ENCODE data around the gene GRIK3. TPM values are rescaled to one million over a fixed set of nuclear protein-coding genes. Genes with fewer than 3 reads are reported as not detected.

Gene GRIK3
- total RNA-seq, 1 experiment from 2014 or later = not detected

GRCh38 chr1:36782785-36783184, 251.5 kb downstream of the GRIK3 start:
- no peak overlapping the region for H3K4me2 ChIP-seq (ENCODE audit: low read depth, low read length, poor library complexity, severe bottlenecking)
- H2AFZ ChIP-seq (ENCODE audit: low read length) = no peak overlapping the region
- H3K79me2 ChIP-seq (ENCODE audit: low read length) = no peaks in the 10 kb centered on the region
- no peaks in the 10 kb centered on the region for H4K20me1 ChIP-seq (ENCODE audit: insufficient read depth, low read depth, low read length)
- no peak for DNase-seq
- peaks cover 18% of the 10 kb centered on the region for H3K4me1 ChIP-seq (ENCODE audit: low read length)
- H3K9me2 ChIP-seq (replicated peaks; ENCODE audit: insufficient read depth, low read length) = no peaks in the 10 kb centered on the region
- no peaks in the 10 kb centered on the region for H3K36me3 ChIP-seq (ENCODE audit: insufficient read depth, low read length)
- no peak overlapping the region for H3K9ac ChIP-seq (ENCODE audit: low read length)
- no peak overlapping the region for H3K4me3 ChIP-seq (ENCODE audit: low read length)
- H3K27ac ChIP-seq (ENCODE audit: low read length) = no peak overlapping the region
- no peaks in the 10 kb centered on the region for H3K9me3 ChIP-seq (ENCODE audit: low read length)
- no peaks in the 10 kb centered on the region for H3K27me3 ChIP-seq (ENCODE audit: low read length)

- no peak overlapping the region for H3K4me3 ChIP-seq (ENCODE audit: low read length)
- H3K27me3 ChIP-seq (ENCODE audit: low read length) = no peaks in the 10 kb centered on the region
- H3K9me3 ChIP-seq (ENCODE audit: low read length) = no peaks in the 10 kb centered on the region
- no peak for DNase-seq
- H2AFZ ChIP-seq (ENCODE audit: low read length) = no peak overlapping the region
- H3K4me1 ChIP-seq (ENCODE audit: low read length) = peaks cover 18% of the 10 kb centered on the region
- H3K9me2 ChIP-seq (replicated peaks; ENCODE audit: insufficient read depth, low read length) = no peaks in the 10 kb centered on the region
- no peaks in the 10 kb centered on the region for H4K20me1 ChIP-seq (ENCODE audit: insufficient read depth, low read depth, low read length)
- no peak overlapping the region for H3K4me2 ChIP-seq (ENCODE audit: low read depth, low read length, poor library complexity, severe bottlenecking)
- no peaks in the 10 kb centered on the region for H3K79me2 ChIP-seq (ENCODE audit: low read length)
- H3K9ac ChIP-seq (ENCODE audit: low read length) = no peak overlapping the region
- H3K36me3 ChIP-seq (ENCODE audit: insufficient read depth, low read length) = no peaks in the 10 kb centered on the region
- no peak overlapping the region for H3K27ac ChIP-seq (ENCODE audit: low read length)
Measured at GRCh38 chr1:36782085-36782484, 252.2 kb downstream of the GRIK3 start.

DNA sequence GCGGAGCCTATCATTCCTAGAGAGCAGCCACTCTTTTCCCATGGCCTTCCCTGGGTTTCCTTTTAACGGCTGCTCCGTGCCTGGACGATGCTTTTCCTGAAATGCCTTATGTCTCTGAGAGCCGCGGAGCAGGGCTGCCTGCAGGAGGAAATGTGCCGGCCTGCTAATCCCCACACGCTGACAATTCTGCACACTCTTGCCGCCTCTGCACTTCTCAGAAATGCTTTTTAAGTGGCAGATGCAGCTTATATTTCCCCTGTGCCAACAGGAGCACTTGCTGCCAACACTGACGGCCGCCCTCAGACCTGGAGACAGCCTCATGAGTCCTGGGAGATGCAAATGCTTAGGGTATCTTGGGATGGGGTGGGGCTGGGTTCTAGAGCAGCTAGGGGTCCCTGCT, 253.2 kb downstream of the GRIK3 start:
- H3K4me1 ChIP-seq (ENCODE audit: low read length) = peaks cover 18% of the 10 kb centered on the region
- no peaks in the 10 kb centered on the region for H3K9me2 ChIP-seq (replicated peaks; ENCODE audit: insufficient read depth, low read length)
- H3K27me3 ChIP-seq (ENCODE audit: low read length) = no peaks in the 10 kb centered on the region
- H3K79me2 ChIP-seq (ENCODE audit: low read length) = no peaks in the 10 kb centered on the region
- H4K20me1 ChIP-seq (ENCODE audit: insufficient read depth, low read depth, low read length) = no peaks in the 10 kb centered on the region
- H2AFZ ChIP-seq (ENCODE audit: low read length) = no peak overlapping the region
- no peak overlapping the region for H3K4me3 ChIP-seq (ENCODE audit: low read length)
- H3K36me3 ChIP-seq (ENCODE audit: insufficient read depth, low read length) = no peaks in the 10 kb centered on the region
- no peak overlapping the region for H3K4me2 ChIP-seq (ENCODE audit: low read depth, low read length, poor library complexity, severe bottlenecking)
- no peak overlapping the region for H3K9ac ChIP-seq (ENCODE audit: low read length)
- H3K9me3 ChIP-seq (ENCODE audit: low read length) = no peaks in the 10 kb centered on the region
- DNase-seq = no peak
- H3K27ac ChIP-seq (ENCODE audit: low read length) = no peak overlapping the region

DNA sequence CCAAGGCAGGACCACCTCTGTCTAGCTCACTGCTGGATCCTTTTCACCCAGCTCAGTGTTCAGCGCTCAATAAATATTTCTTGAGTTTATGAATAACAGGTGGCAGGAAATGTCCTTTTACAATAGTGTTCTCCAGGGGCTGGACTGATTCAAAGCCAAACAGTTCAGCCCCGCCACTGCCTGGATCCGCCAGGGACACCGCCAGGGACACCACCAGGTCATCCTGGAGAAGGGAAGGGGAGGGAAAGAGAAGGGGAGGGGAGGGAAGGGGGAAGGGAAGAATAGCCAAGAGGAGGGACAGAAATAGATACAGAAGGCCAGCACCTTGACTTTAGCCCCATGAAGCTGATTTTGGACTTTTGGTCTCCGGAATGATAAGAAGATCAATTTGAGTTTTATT, 255.6 kb downstream of the GRIK3 start:
- H3K79me2 ChIP-seq (ENCODE audit: low read length) = no peaks in the 10 kb centered on the region
- H3K4me3 ChIP-seq (ENCODE audit: low read length) = no peak overlapping the region
- H3K27me3 ChIP-seq (ENCODE audit: low read length) = no peaks in the 10 kb centered on the region
- no peaks in the 10 kb centered on the region for H3K9me2 ChIP-seq (replicated peaks; ENCODE audit: insufficient read depth, low read length)
- DNase-seq = no peak
- no peak overlapping the region for H3K4me2 ChIP-seq (ENCODE audit: low read depth, low read length, poor library complexity, severe bottlenecking)
- peaks cover 4% of the 10 kb centered on the region; the same call in 1 of the 2 replicates for H3K4me1 ChIP-seq (ENCODE audit: low read length)
- no peaks in the 10 kb centered on the region for H4K20me1 ChIP-seq (ENCODE audit: insufficient read depth, low read depth, low read length)
- no peak overlapping the region for H2AFZ ChIP-seq (ENCODE audit: low read length)
- H3K9ac ChIP-seq (ENCODE audit: low read length) = no peak overlapping the region
- H3K9me3 ChIP-seq (ENCODE audit: low read length) = no peaks in the 10 kb centered on the region
- H3K36me3 ChIP-seq (ENCODE audit: insufficient read depth, low read length) = no peaks in the 10 kb centered on the region
- no peak overlapping the region for H3K27ac ChIP-seq (ENCODE audit: low read length)

- H3K27me3 ChIP-seq (ENCODE audit: low read length) = no peaks in the 10 kb centered on the region
- no peaks in the 10 kb centered on the region for H3K4me1 ChIP-seq (ENCODE audit: low read length)
- no peak for DNase-seq
- no peak overlapping the region for H3K4me3 ChIP-seq (ENCODE audit: low read length)
- H3K27ac ChIP-seq (ENCODE audit: low read length) = no peak overlapping the region
- H2AFZ ChIP-seq (ENCODE audit: low read length) = no peak overlapping the region
- H3K9me3 ChIP-seq (ENCODE audit: low read length) = no peaks in the 10 kb centered on the region
- no peaks in the 10 kb centered on the region for H3K36me3 ChIP-seq (ENCODE audit: insufficient read depth, low read length)
- H4K20me1 ChIP-seq (ENCODE audit: insufficient read depth, low read depth, low read length) = no peaks in the 10 kb centered on the region
- H3K79me2 ChIP-seq (ENCODE audit: low read length) = no peaks in the 10 kb centered on the region
- H3K4me2 ChIP-seq (ENCODE audit: low read depth, low read length, poor library complexity, severe bottlenecking) = no peak overlapping the region
- no peak overlapping the region for H3K9ac ChIP-seq (ENCODE audit: low read length)
- no peaks in the 10 kb centered on the region for H3K9me2 ChIP-seq (replicated peaks; ENCODE audit: insufficient read depth, low read length)
Measured at GRCh38 chr1:36776948-36777831, 257.1 kb downstream of the GRIK3 start.

DNA sequence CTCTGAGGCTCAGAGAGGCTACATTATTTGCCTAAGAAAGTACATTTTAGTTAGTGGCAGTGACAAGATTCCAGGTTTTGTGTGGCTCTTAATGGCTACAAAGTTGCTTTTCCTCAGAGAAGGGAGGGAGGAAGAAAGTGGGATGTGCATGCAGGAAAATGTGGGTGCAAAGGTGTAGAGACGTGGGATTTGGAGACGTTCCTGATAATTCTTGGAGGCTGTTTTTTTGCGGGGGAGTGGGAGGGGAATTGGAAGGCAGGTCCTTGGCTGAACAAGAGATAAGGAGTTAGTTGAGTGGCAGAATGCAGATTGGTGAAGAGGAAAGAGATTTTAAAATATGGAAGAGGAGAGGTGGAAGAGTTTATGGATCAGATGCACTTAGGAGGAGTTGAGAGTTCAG, 258.1 kb downstream of the GRIK3 start:
- H3K36me3 ChIP-seq (ENCODE audit: insufficient read depth, low read length) = no peaks in the 10 kb centered on the region
- H3K4me1 ChIP-seq (ENCODE audit: low read length) = no peaks in the 10 kb centered on the region
- no peak overlapping the region for H3K4me2 ChIP-seq (ENCODE audit: low read depth, low read length, poor library complexity, severe bottlenecking)
- H3K27me3 ChIP-seq (ENCODE audit: low read length) = no peaks in the 10 kb centered on the region
- no peaks in the 10 kb centered on the region for H3K79me2 ChIP-seq (ENCODE audit: low read length)
- H3K27ac ChIP-seq (ENCODE audit: low read length) = no peak overlapping the region
- DNase-seq = no peak
- no peak overlapping the region for H3K4me3 ChIP-seq (ENCODE audit: low read length)
- no peak overlapping the region for H3K9ac ChIP-seq (ENCODE audit: low read length)
- no peaks in the 10 kb centered on the region for H4K20me1 ChIP-seq (ENCODE audit: insufficient read depth, low read depth, low read length)
- no peaks in the 10 kb centered on the region for H3K9me3 ChIP-seq (ENCODE audit: low read length)
- H3K9me2 ChIP-seq (replicated peaks; ENCODE audit: insufficient read depth, low read length) = no peaks in the 10 kb centered on the region
- no peak overlapping the region for H2AFZ ChIP-seq (ENCODE audit: low read length)

- Histone ChIP-seq H3K4me1 (ENCODE audit: low read length) (no peaks in the 10 kb centered on the region), H4K20me1 (ENCODE audit: insufficient read depth, low read depth, low read length) (no peaks in the 10 kb centered on the region), H3K27ac (ENCODE audit: low read length) (no peak overlapping the region), H2AFZ (ENCODE audit: low read length) (no peak overlapping the region), H3K9me2 (replicated peaks; ENCODE audit: insufficient read depth, low read length) (no peaks in the 10 kb centered on the region), H3K79me2 (ENCODE audit: low read length) (no peaks in the 10 kb centered on the region), H3K36me3 (ENCODE audit: insufficient read depth, low read length) (no peaks in the 10 kb centered on the region), H3K9me3 (ENCODE audit: low read length) (no peaks in the 10 kb centered on the region), H3K27me3 (ENCODE audit: low read length) (no peaks in the 10 kb centered on the region), H3K4me3 (ENCODE audit: low read length) (no peak overlapping the region), H3K4me2 (ENCODE audit: low read depth, low read length, poor library complexity, severe bottlenecking) (no peak overlapping the region), H3K9ac (ENCODE audit: low read length) (no peak overlapping the region)
- DNase-seq = no peak
Measured at GRCh38 chr1:36775716-36776115, 258.6 kb downstream of the GRIK3 start.

- Histone ChIP-seq H3K9me3 (ENCODE audit: low read length) (no peaks in the 10 kb centered on the region), H3K4me3 (ENCODE audit: low read length) (no peak overlapping the region)
- no peak for DNase-seq
Measured at GRCh38 chr1:36773827-36774541, 260.3 kb downstream of the GRIK3 start.

More at GRCh38 chr1:36773827-36774541, 260.3 kb downstream of the GRIK3 start:
- no peaks in the 10 kb centered on the region for H3K36me3 ChIP-seq (ENCODE audit: insufficient read depth, low read length)
- H3K27me3 ChIP-seq (ENCODE audit: low read length) = no peaks in the 10 kb centered on the region
- H3K4me1 ChIP-seq (ENCODE audit: low read length) = no peaks in the 10 kb centered on the region
- H2AFZ ChIP-seq (ENCODE audit: low read length) = no peak overlapping the region
- H3K79me2 ChIP-seq (ENCODE audit: low read length) = no peaks in the 10 kb centered on the region
- no peak overlapping the region for H3K27ac ChIP-seq (ENCODE audit: low read length)
- H4K20me1 ChIP-seq (ENCODE audit: insufficient read depth, low read depth, low read length) = no peaks in the 10 kb centered on the region
- H3K9ac ChIP-seq (ENCODE audit: low read length) = no peak overlapping the region
- H3K4me2 ChIP-seq (ENCODE audit: low read depth, low read length, poor library complexity, severe bottlenecking) = no peak overlapping the region
- no peaks in the 10 kb centered on the region for H3K9me2 ChIP-seq (replicated peaks; ENCODE audit: insufficient read depth, low read length)
